GM12801 (cell line): Measurements from ENCODE around the gene SLC39A1.

Source experiments
- CTCF ChIP-seq: IDR thresholded peaks from one replicate; pipeline ENCODE4 v1.5.1; 2011; ENCODE audit warnings: control low read depth; ENCODE audit not compliant: insufficient read length; ENCODE audit errors: extremely low read depth

SLC39A1 gene

GRCh38 chr1:153928245-153928644 lies 35.1 kb downstream of the SLC39A1 start:
- TF ChIP-seq CTCF, result no peak

DNA sequence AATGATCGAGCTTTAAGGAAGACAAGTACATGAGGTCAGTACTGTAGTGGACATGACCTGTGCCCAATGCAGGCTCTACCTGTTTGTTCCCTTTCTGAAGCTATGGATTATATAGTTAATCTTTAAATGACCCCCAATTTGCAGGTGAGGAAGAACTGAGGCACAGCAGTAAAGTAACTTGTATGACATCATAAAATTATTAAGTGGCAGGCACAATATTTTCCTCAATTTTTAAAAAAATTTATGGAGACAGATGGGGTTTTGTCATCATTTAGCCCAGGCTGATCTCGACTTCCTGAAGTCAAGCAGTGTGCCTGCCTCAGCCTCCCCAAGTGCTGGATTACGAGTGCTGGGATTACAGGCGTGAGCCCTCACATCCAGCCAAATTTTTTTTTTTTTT lies 36.9 kb downstream of the SLC39A1 start:
- no peak for TF ChIP-seq CTCF

DNA sequence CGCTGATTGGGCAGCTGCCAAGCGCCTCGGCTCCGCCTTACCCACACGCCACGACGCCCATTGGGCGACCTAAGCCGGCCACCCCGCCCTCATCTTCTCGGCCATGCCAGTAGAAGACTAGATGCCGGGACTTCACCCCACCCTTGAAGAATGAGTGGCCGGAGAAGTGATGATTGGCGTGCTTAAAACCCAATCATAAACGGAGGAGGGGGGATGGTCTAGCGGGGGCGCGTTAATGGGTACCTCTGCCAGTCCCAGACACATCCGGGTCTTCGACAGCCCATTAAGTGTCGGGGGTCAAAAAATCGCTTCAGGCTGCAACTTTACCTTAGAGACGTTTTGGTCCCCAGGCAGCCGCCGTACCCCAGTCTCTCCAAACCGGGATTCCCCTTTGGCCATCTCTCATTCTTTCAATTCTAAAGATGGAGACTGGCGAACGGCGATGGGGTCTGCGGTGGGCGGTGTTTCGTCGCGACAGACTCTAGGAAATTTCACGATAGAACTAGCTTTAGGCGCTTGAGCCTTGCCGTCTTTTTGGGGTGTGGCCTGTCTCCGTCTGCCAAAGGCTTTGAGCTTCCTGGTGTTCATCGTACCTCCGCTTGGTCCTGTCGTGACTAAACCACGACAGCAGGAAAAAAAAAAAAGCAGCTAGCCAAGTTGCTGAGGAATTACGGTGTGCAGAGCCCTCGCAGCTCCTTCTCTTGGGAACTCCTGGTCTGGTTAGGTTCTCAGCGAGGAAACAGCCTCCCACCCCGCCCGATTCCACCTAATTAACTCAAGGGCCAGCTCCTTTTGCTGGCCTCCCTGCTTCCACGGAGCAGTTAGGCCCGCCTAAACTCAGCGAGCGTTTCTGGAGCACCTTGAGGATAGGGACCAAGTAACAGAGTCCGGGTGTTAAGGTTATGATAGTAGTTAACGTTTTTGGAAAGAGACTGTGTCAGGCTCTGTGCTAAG lies 40.1 kb downstream of the SLC39A1 start, which contains the start of gene GATAD2B:
TSS of gene GATAD2B (minus strand) at position 1 of the 954 bp plus-strand sequence. CDS start 94,625 bp downstream, outside the sequence.
- no peak for TF ChIP-seq CTCF

DNA sequence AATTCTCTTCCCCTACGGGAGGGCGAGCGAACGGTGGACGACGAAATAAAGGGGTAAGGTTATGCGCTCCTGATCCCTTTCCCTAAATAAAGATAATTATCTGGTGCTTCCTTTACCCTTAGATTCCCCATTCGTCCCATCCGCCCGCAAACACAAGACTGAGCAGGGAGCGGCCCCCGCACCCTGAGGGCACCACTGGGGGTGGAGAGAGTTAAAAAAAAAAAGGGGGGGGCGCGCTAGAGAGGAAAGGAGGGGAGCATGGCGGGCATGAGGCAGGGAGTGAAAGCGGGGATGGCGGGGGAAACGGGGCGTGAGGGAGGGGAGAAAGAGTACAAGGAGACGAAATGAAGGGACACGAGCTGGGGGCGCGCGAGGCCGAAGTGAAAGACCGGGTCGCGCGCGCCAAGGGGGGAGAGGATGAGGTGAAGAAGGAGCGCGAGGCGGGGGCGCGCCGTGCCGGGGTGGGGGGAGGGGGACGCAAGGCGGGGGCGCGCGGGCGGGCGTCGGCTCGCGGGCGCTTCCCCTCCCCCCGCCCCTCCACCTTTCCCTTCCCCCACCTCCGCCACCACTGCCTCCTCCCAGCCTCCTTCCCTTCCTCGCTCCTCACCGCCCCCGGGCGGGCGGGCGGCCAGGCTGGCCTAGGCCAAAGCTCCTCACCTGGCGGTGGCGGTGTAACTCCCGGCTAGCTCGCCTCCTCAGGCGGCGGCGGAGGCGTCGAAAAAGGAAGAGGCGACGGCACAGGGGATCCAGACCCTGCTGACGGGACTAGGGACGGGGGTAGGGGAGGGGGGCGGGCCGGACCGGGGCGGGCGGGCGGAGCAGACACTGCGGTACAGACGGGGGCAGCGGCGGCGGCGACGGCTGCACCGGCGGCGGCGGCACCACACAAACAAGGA lies 41.0 kb downstream of the SLC39A1 start:
- no peak for TF ChIP-seq CTCF

DNA sequence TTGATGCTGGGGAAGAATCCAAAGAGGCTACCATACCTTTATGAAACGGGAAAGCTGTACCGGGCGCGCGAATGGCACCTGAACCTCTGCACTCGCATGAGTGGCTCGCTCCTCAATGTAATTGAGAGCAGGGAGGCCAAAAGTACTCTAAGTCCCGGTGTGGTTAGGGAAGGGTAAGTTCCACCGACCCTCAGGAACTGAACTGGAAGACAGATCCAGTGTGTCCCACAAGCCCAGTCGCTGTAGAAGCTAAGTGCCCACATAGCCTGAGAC lies 41.6 kb downstream of the SLC39A1 start:
- TF ChIP-seq CTCF, result no peak

GRCh38 chr1:153921080-153921802 lies 42.1 kb downstream of the SLC39A1 start:
- TF ChIP-seq CTCF, result no peak
